D341Med (cell line): ENCODE measurements around the gene RTN3.
"Not testable (repeated sequence)": the region's sequence is repeated elsewhere in the genome, so short reads cannot be mapped to it uniquely, and the experiment has no call there.

ENCODE experiments used
- DNase-seq: peaks from one replicate; pipeline ENCODE4 v3.0.0; 2012; ENCODE audit warnings: low spot score

The RTN3 gene, protein sequence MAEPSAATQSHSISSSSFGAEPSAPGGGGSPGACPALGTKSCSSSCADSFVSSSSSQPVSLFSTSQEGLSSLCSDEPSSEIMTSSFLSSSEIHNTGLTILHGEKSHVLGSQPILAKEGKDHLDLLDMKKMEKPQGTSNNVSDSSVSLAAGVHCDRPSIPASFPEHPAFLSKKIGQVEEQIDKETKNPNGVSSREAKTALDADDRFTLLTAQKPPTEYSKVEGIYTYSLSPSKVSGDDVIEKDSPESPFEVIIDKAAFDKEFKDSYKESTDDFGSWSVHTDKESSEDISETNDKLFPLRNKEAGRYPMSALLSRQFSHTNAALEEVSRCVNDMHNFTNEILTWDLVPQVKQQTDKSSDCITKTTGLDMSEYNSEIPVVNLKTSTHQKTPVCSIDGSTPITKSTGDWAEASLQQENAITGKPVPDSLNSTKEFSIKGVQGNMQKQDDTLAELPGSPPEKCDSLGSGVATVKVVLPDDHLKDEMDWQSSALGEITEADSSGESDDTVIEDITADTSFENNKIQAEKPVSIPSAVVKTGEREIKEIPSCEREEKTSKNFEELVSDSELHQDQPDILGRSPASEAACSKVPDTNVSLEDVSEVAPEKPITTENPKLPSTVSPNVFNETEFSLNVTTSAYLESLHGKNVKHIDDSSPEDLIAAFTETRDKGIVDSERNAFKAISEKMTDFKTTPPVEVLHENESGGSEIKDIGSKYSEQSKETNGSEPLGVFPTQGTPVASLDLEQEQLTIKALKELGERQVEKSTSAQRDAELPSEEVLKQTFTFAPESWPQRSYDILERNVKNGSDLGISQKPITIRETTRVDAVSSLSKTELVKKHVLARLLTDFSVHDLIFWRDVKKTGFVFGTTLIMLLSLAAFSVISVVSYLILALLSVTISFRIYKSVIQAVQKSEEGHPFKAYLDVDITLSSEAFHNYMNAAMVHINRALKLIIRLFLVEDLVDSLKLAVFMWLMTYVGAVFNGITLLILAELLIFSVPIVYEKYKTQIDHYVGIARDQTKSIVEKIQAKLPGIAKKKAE

GRCh38 chr11:63681321-63682065 is at the start of gene RTN3:
Gene RTN3 (plus strand): TSS chr11:63681500. CDS start chr11:63681637, 137 bp downstream.
- peak; percentile 98 for DNase-seq

GRCh38 chr11:63635762-63636465 is 45.4 kb upstream of the RTN3 start:
- DNase-seq = peak; percentile 68

DNA sequence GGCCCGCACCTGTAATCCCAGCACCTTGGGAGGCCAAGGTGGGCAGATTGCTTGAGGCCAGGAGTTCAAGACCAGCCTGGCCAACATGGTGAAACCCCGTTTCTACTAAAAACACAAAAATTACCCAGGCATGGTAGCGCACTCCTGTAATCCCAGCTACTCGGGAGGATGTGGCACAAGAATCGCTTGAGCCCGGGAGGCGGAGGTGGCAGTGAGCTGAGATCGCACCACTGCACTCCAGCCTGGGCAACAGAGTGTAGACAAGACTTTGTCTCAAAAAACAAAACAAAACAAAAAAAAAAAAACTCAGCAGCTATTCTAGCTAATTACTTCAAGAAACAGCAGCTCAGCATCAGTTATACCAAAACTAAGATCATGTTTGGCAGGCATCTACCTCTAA is 42.9 kb upstream of the RTN3 start:
- DNase-seq = not testable (repeated sequence)

- DNase-seq = no peak
These were observed 42.0 kb upstream of the RTN3 start for GRCh38 chr11:63639199-63639832.

GRCh38 chr11:63641727-63642126 is 39.6 kb upstream of the RTN3 start:
- DNase-seq = no peak

- no peak for DNase-seq
These were observed 38.1 kb upstream of the RTN3 start for GRCh38 chr11:63643205-63643604.

DNA sequence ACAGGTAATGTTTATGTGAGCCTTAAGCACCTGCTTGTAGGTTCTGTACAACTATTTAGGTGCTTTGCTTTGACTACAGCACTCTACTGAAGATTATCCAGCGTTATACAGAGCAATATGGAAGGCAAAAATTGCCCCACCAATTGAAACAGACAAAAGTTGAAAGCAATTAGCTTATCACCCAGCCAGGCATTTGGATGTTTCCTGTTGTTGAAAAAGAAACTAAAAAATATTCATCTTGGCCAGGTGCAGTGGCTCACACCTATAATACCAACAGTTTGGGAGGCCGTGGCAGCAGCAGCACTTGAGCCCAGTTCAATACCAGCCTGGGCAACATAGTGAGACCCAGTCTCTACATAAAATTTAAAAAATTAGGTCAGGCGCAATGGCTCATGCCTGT is 28.6 kb upstream of the RTN3 start:
- DNase-seq = no peak

DNA sequence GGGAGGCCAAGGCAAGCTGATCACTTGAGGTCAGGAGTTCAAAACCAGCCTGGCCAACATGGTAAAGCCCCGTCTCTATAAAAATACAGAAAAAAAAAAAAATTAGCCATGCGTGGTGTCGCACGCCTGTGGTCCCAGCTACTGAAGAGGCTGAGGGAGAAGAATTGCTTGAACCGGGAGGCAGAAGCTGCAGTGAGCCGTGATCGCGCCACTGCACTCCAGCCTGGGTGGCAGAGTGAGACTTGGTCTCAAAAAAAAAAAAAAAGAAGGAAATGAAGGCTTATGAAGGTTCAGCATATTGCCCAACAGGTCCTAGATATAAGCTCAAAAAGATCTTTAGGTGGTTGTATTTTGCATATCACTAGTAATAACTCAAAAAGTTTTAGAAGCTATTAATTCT is 20.3 kb upstream of the RTN3 start:
- DNase-seq = no peak

GRCh38 chr11:63663809-63664208 is 17.5 kb upstream of the RTN3 start:
- DNase-seq = no peak

- DNase-seq = no peak
These were observed 14.4 kb upstream of the RTN3 start for GRCh38 chr11:63666874-63667273.

DNA sequence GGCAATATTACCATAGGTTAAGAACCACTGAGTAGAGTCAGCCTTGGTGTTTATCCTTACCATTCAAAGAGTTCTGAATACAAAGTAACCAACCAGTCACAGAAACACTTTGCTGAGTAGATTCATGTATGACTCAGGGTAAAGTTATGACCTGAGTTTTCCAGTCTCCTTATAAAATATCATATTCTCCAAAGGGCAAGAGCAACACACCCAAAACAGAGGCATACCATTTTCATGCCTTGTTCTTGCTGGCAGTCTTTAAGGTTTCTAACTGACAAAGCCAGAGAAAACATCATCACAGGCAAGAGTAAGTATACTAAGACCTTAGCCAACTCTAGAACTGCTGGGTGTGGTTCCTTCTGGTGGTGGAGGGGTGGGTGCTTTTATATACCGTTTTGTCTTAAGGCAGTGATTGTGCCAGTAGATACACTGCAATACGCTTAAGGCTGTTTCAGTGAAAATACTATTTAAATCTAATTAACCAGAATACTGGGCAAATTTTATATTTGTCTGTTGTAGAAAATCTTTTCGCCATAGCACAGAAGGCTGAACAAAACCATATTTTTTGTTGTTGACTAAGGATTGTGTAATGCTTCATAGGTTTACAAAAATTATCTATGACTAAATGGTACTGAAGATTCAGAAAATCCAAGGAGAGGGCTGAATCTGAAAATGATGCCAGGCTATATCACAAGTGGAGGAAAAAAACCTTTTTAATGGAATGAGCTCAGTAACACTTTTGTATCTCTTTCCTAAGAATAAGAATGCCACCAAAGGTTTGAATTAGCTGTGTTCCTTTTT is 13.1 kb upstream of the RTN3 start:
- no peak for DNase-seq

GRCh38 chr11:63670096-63670432 is 11.2 kb upstream of the RTN3 start:
- DNase-seq = no peak

DNA sequence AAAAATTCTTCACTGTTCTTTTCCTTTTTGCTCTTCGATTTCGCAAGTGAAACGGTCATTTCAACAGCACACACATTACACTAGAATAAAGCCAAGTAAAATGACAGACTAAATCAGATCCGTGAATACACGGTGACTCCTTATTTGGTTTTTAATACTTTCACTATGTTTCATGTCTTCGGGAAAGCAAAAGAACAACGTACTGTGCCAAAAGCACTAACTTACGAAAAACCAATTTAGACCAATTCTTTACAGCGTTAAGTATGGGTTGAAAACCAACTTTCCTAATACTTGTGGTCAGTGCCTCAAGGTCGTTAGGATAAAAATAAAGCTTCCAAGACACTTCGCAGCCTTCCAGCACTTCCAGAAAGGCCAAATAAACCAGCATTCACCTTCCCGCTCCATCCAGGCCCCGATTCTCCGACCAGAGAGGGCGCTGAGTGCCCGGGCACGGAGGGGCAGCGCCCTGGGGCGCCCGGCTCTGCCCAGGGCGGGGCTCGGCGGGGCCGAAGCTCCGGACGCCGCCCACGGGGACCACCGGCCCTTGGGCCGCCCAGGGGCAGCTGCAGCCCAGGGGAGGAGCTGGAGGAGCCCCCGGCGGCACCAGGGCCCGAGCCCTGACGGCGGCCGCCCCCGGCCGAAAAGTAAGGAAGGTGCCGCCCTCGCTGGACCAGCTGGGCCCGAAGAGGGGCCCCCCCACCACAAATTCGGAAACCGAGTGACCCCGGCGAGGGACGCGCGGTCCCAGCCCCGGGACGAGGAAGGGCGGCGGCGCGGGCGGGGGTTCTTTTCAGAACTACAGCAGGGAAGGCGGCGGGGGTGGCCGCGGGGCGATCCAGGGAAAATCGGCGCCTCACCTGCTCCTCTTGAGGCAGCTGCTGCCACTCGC is 10.6 kb upstream of the RTN3 start:
- DNase-seq = peak; percentile 69

DNA sequence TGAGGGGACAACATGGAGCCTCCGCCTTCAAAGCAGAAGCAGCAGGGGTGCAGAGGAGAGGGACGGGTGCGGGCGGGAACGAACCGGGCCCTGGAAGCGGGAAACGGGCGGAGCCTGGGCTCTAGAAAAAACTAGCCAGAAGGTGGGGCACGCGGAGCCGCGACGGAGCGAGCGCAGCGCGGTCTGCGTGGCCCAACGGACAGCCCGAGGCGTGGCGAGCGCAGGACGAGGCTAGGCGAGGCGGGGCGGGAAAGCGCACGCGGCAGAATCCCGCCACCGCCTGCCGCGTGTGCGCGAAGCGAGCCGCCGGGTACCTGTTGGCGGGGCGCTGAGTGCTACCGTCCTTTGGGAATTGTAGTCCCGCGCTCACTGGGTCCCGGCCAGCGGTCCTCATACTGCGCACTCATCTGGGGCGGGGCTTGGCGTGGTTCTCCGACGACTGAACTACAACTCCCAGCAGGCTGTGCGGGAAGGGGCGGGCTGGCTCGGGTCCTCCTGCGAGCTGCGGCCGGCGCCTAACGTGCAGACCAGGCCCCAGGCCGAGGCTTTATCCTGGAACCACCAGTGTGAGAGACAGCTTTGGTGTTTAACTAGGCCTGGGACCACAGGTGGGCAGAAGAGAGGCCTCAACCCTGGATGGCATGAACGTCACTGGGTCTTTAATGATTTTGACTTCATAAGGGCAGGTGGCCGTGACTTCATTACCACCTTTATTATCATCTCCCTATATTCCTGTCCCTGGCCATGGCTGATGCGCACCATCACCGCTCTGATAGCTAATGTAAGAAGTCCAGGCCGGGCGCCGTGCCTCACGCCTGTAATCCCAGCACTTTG is 9.8 kb upstream of the RTN3 start, which contains the start of gene ATL3:
Gene ATL3 (minus strand): TSS at position 55 of the 834 bp plus-strand sequence. CDS start 41 bp downstream, at position 14.
- DNase-seq = peak; percentile 88

DNA sequence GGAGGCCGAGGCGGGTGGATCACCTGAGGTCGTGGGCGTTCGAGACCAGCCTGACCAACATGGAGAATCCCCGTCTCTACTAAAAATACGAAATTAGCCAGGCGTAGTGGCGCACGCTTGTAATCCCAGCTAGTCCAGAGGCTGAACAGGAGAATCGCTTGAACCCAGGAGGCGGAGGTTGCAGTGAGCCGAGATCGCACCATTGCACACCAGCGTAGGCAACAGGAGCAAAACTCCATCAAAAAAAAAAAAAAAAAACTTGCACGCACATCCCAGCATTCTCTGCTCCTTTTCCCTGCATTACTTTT is 9.2 kb upstream of the RTN3 start:
- no peak for DNase-seq

DNA sequence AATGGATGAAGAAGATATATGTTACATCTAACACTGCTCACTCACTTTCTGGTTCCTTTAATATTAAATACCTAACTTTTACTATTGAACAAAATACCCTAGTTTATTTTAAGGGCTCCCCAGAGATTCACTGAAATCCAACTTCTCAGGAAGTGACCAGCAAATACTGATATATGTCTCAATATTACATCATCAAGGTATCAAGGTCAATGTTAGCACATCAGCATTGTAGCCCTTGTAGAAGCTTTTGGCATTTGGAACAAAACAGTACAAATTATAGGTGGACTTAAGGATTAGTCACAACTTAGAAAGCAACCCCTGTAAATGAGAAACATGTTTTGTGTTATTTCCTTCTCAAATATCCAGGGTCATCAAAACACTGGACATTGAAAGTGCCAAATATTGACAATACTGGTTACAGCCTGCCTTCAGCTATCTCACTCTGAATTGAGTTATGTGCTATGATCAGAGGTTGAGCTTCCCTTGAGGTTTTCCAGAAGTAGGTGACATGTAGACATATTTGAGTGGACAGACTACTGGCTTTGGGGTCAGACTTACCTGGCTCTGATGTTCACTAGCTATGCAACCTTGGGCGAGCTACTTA is 8.3 kb upstream of the RTN3 start:
- no peak for DNase-seq

DNA sequence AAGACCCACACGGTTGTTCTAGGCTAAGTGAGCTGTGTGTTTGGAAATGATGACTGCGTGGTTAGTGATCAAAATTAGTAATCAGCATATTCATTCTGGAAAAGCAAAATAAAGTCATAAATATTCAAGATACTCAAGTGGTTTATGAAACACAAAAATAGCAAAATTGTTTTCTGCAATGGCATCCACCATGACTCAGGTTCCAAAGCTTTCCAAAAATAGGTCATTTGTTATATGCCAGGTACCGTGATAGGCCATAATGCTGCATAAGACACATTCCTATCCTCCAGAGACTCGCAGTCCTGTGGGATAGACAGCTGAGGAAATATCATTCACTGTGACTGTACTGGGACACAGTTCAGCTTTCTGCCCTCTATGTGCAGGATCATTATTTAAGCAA is 7.7 kb upstream of the RTN3 start:
- no peak for DNase-seq

DNA sequence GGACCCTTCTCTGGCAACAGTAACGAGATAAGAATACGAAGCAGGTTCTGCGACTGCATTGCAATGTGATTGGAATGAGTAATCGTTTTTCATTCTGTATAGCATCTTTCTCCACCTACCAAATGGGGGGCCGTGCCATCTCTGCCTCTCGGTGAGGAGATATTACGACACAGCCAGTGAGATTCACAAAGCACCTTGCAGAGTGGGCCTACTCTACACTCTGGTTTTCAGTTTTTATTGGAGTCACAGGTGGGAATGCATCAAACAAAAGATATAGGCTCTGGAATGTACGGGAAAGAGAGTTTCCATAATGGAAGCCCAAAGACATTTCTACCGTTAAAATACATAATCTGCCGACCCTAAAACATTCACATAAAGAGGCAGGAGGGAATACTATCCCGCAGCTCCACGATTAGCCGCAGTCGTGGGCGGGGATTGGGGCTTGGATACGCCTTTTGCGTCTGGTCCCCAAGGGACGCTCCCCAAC is 423 bp upstream of the RTN3 start:
- peak; percentile 47 for DNase-seq
